Progenitor cell of endocrine pancreas (in vitro differentiated cells): Measurements from ENCODE around the gene CFAP74. TPM values are rescaled to one million over a fixed set of nuclear protein-coding genes. Genes with fewer than 3 reads are reported as not detected.

Source experiments
- DNase-seq: peaks from one replicate; pipeline ENCODE4 v3.0.0; 2021; ENCODE audit warnings: low spot score; ENCODE audit not compliant: unreplicated experiment
- H3K27ac Mint-ChIP-seq: 2 replicates; pipeline ENCODE4 v1.8.0; 2021; ENCODE audit warnings: mild to moderate bottlenecking, moderate library complexity, mixed read lengths
- H3K27me3 Mint-ChIP-seq: 2 replicates; pipeline ENCODE4 v1.8.0; 2021; ENCODE audit warnings: mixed read lengths
- H3K36me3 Mint-ChIP-seq: 2 replicates; pipeline ENCODE4 v1.8.0; 2022; ENCODE audit warnings: mixed read lengths; ENCODE audit not compliant: insufficient read depth
- H3K4me1 Mint-ChIP-seq: 2 replicates; pipeline ENCODE4 v1.8.0; 2021; ENCODE audit warnings: low read depth, mixed read lengths
- H3K4me3 Mint-ChIP-seq: 2 replicates; pipeline ENCODE4 v1.8.0; 2021; ENCODE audit warnings: low read depth, mild to moderate bottlenecking, moderate library complexity, mixed read lengths
- H3K9me3 Mint-ChIP-seq: 2 replicates; pipeline ENCODE4 v1.8.0; 2021; ENCODE audit warnings: low read depth, mixed read lengths
- CTCF ChIP-seq: fragments of 200-600 bp; sonication (generic); IDR thresholded peaks from one replicate; pipeline ENCODE4 v1.5.0; 2021; ENCODE audit warnings: antibody characterized with exemption, mild to moderate bottlenecking; ENCODE audit not compliant: unreplicated experiment
- total RNA-seq: library from RNA; stranded (reverse); gene quantifications from 2 replicates; pipeline ENCODE4 v1.2.1, GENCODE V29; 2021

CFAP74 gene
- total RNA-seq, 1 donor from 2014 or later, result 0.93 TPM

- Mint-ChIP-seq H3K27ac (no peak overlapping the region), H3K27me3 (peaks cover 10% of the 10 kb centered on the region), H3K4me3 (no peak overlapping the region), H3K9me3 (no peaks in the 10 kb centered on the region), H3K36me3 (no peaks in the 10 kb centered on the region), H3K4me1 (peaks cover 3% of the 10 kb centered on the region)
- no peak for TF ChIP-seq CTCF
- DNase-seq, result no peak
Observed at GRCh38 chr1:1997576-1997975, 6.0 kb downstream of the CFAP74 start.

- no peaks in the 10 kb centered on the region for H3K9me3 Mint-ChIP-seq
- no peak overlapping the region for H3K27ac Mint-ChIP-seq
- no peaks in the 10 kb centered on the region for H3K4me1 Mint-ChIP-seq
- TF ChIP-seq CTCF, result no peak
- H3K36me3 Mint-ChIP-seq, result no peaks in the 10 kb centered on the region
- H3K27me3 Mint-ChIP-seq, result peaks cover 10% of the 10 kb centered on the region
- DNase-seq, result no peak
- H3K4me3 Mint-ChIP-seq, result no peak overlapping the region
Observed at GRCh38 chr1:1996207-1996651, 7.4 kb downstream of the CFAP74 start.

- TF ChIP-seq CTCF, result no peak
- Mint-ChIP-seq H3K27ac (no peak overlapping the region), H3K36me3 (no peaks in the 10 kb centered on the region), H3K9me3 (no peaks in the 10 kb centered on the region), H3K4me3 (no peak overlapping the region), H3K27me3 (peaks cover 7% of the 10 kb centered on the region), H3K4me1 (no peaks in the 10 kb centered on the region)
- no peak for DNase-seq
Observed at GRCh38 chr1:1994536-1994935, 9.1 kb downstream of the CFAP74 start.

- TF ChIP-seq CTCF, result no peak
- no peak overlapping the region for H3K4me3 Mint-ChIP-seq
- no peaks in the 10 kb centered on the region for H3K36me3 Mint-ChIP-seq
- H3K27ac Mint-ChIP-seq, result no peak overlapping the region
- H3K27me3 Mint-ChIP-seq, result no peaks in the 10 kb centered on the region
- no peaks in the 10 kb centered on the region for H3K4me1 Mint-ChIP-seq
- DNase-seq, result no peak
- no peaks in the 10 kb centered on the region for H3K9me3 Mint-ChIP-seq
Observed at GRCh38 chr1:1990222-1990621, 13.4 kb downstream of the CFAP74 start.

- no peaks in the 10 kb centered on the region for H3K36me3 Mint-ChIP-seq
- no peak overlapping the region for H3K27ac Mint-ChIP-seq
- no peaks in the 10 kb centered on the region for H3K4me1 Mint-ChIP-seq
- no peak overlapping the region for H3K4me3 Mint-ChIP-seq
- TF ChIP-seq CTCF, result no peak
- no peak for DNase-seq
- H3K9me3 Mint-ChIP-seq, result no peaks in the 10 kb centered on the region
- no peaks in the 10 kb centered on the region for H3K27me3 Mint-ChIP-seq
Observed at GRCh38 chr1:1989789-1990188, 13.8 kb downstream of the CFAP74 start.
